ENCODE data around the gene ISM1.

DNA sequence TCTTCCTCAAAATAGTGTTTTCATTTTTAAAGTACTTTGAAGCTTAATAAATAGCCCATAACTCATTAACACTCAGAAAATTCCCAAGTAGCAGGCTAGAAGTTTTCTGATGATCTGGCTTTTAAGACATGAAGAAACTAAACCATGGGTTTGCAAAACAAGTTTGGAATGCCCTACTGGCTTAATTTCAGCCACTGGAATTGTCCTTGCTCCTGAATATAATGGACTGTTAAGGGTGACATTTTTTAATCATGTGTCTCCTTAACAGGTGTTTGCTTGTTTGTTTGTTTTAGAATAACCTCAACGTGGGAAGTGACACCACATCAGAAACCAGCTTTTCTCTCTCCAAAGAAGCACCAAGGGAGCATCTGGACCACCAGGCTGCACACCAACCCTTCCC lies 49.1 kb downstream of the ISM1 start:
- TF ChIP-seq POLR2A (IDR thresholded peaks at IDR 0.05) = no peak
- TF ChIP-seq, protein P1, sequence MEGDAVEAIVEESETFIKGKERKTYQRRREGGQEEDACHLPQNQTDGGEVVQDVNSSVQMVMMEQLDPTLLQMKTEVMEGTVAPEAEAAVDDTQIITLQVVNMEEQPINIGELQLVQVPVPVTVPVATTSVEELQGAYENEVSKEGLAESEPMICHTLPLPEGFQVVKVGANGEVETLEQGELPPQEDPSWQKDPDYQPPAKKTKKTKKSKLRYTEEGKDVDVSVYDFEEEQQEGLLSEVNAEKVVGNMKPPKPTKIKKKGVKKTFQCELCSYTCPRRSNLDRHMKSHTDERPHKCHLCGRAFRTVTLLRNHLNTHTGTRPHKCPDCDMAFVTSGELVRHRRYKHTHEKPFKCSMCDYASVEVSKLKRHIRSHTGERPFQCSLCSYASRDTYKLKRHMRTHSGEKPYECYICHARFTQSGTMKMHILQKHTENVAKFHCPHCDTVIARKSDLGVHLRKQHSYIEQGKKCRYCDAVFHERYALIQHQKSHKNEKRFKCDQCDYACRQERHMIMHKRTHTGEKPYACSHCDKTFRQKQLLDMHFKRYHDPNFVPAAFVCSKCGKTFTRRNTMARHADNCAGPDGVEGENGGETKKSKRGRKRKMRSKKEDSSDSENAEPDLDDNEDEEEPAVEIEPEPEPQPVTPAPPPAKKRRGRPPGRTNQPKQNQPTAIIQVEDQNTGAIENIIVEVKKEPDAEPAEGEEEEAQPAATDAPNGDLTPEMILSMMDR (IDR thresholded peaks at IDR 0.05) = no peak
